Renal cortex interstitium (tissue), 11 donors: ENCODE results near the gene GDF15. TPM values are rescaled to one million over a fixed set of nuclear protein-coding genes. Genes with fewer than 3 reads are reported as not detected.

ENCODE experiments used
- DNase-seq, 11 donors: peaks; one replicate each; pipeline ENCODE4 v3.0.0-alpha.2; 2013; ENCODE audit warnings: low read depth in 9 of 11, low spot score in 4 of 11; ENCODE audit errors: extremely low read depth in 1 of 11
- polyA plus RNA-seq, 3 donors: library from polyadenylated mRNA; unstranded; fragments of 120-200 nt; gene quantifications; one replicate each; pipeline ENCODE4 v1.2.1, GENCODE V29; 2013; ENCODE audit not compliant: insufficient read length in 3 of 3

Gene GDF15
- polyA plus RNA-seq, 3 donors, result 2.2 to 10.4 (median 2.9) TPM

- no peak for DNase-seq
These were observed 48.6 kb downstream of the GDF15 start for GRCh38 chr19:18434411-18435175.

DNA sequence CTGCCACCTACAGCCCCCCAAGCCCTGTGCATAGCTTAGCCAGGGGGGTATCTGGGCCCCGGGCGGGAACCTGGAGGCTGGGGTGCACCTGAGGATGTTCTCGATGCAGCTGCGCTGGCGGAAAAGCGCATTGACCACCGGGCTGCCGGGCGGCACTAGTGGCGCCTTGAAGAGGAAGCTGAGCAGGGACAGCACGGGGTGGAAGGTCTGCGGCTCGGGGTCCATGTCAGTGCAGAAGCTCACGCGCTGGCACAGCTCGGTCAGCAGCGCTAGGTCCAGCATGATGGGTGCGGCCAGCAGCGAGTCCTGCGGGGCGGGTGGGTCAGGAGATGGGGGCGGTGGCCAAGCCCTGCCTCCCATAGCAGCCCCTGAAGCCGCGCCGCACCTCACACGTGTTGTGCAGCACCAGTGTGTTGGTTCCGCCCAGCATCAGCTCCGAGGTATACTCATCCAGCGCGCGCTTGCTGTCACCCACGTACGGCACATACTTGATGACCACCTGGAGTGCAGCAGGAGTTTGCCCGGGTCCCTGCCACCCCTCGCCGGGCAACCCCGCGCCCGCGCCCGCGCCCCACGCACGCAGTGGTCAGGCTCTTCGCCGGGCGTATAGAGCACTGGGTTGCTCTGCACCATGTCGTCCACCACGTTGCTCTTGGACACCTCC lies 49.4 kb downstream of the GDF15 start:
- DNase-seq, result no peak

DNA sequence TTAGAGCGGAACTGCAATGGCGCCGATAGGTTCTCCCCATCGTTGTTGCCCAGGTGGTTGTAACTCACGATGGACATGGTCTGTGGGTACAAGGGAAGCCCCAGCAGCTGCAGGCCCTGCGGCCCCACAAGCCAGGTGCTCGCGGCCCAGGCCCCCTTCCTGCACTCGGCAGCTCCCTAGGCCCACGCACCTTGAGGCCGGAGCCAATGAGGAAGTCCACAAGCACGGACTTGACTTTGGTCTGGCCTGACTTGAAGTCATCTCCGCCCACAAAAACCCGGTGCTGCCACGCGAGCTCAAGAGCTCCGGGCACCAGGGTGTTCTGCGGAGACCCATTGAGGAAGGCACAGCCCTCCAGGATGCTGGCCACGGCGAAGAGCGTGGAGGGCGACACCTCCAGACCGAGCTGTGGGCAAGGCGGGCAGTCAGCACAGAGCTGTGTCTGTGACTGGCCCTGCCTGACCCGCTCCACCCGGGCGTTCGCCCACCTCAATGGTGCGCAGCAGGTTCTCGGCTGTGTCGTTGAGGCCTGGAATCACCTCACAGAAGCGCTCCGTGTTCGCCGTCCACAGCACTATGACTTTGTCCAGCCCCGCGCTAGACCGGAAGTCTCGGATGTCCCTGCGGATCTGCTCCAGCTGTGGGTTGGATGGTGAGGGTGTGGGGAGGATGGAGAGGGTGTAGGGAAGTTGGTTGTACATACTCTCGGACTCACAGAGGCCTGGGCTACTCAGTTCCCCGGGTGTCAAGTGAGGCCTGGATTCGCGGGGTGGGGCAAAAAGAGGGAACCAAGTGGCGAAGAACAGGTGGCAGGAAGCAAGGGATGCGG lies 50.1 kb downstream of the GDF15 start:
- DNase-seq, result no peak

- peak in 4 of 11 donors; percentile 81 to 88 (median 84) for DNase-seq
These were observed 50.9 kb downstream of the GDF15 start for GRCh38 chr19:18436671-18437490.

DNA sequence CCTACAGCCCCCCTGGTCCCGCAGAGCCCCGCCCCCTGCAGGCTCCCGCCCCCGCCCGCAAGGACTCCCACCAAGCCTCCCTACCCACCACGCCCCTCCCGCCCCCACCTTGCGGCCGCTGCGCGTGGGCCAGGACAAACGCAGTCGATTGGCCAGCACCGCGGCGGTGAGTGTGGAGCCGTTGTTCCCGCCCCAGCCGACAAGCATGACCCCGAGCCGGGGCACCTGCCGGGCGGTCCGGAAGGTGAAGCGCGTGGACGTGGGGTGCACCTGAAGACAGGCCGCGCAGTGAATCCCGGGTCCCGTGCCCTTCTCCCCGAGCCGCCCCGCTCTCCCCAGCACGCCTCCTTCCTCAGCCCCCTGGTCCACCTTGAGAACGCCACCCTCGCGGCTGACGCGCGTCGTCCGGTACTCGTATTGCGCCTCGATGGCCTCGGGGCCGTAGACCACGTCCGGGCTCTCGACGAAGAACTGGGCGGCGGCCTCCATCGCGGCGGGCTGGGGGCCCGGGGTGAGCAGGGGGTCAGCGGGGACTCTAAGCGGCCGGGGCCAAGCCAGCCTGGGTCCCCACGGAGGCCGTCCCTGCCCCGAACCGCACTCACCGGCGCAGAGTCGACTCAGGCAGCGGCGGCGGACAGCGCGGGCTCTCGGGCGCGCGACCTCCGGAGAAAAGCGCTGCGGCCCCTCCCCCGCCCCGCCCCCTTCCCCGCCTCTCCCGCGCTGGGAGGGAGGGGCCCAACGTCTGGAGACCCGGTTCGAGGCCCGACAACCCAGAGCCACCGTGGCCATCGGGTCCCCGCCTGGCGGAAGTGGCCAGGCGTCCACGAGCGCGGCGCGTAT lies 51.8 kb downstream of the GDF15 start, which contains the start of gene ISYNA1:
ISYNA1 (minus strand) TSS at position 643 of the 840 bp plus-strand sequence; CDS start at position 489, 154 bp downstream.
- DNase-seq, result no peak

- no peak for DNase-seq
These were observed 52.5 kb downstream of the GDF15 start for GRCh38 chr19:18438331-18439024.

Other genes starting within 250 kb of the GDF15 start
- 10 to 100 TPM; 20.1 to 38.9 (median 30.4) TPM for gene PIK3R2, start 233.0 kb upstream of the GDF15 start, polyA plus RNA-seq
- gene IFI30, start 212.3 kb upstream of the GDF15 start, polyA plus RNA-seq, result 10 to 100 TPM; 11.4 to 20.4 (median 11.7) TPM
- gene MPV17L2, start 192.9 kb upstream of the GDF15 start, polyA plus RNA-seq, result 10 to 100 TPM in 1 of 3 donors, 1 to 10 TPM in 2; 7.9 to 10.3 (median 8.2) TPM
- 1 to 10 TPM; 4.9 to 6.5 (median 5.4) TPM for gene RAB3A, start 182.1 kb upstream of the GDF15 start, polyA plus RNA-seq
- 1 to 10 TPM in 1 of 3 donors, under 1 TPM in 2; 0.30 to 1.8 (median 0.79) TPM for gene PDE4C, start 159.7 kb upstream of the GDF15 start, polyA plus RNA-seq
- 10 to 100 TPM in 1 of 3 donors, 1 to 10 TPM in 2; 6.6 to 12.2 (median 7.2) TPM for gene IQCN, start 111.7 kb upstream of the GDF15 start, polyA plus RNA-seq
- 100 to 1,000 TPM in 2 of 3 donors, 10 to 100 TPM in 1; 71.4 to 135 (median 103) TPM for gene JUND, start 104.5 kb upstream of the GDF15 start, polyA plus RNA-seq
- gene LSM4, start 63.1 kb upstream of the GDF15 start, polyA plus RNA-seq, result 100 to 1,000 TPM in 2 of 3 donors, 10 to 100 TPM in 1; 84.2 to 120 (median 108) TPM
- 10 to 100 TPM; 20.9 to 35.3 (median 22.0) TPM for gene PGPEP1, start 45.6 kb upstream of the GDF15 start, polyA plus RNA-seq
- 1 to 10 TPM in 1 of 3 donors, under 1 TPM in 2; 0.75 to 1.6 (median 0.88) TPM for gene LRRC25, start 11.5 kb downstream of the GDF15 start, polyA plus RNA-seq
- gene SSBP4, start 33.2 kb downstream of the GDF15 start, polyA plus RNA-seq, result 100 to 1,000 TPM in 2 of 3 donors, 10 to 100 TPM in 1; 52.4 to 115 (median 104) TPM
- gene ISYNA1, start 52.0 kb downstream of the GDF15 start, polyA plus RNA-seq, result 100 to 1,000 TPM; 104 to 133 (median 123) TPM
- gene ELL, start 135.9 kb downstream of the GDF15 start, polyA plus RNA-seq, result 10 to 100 TPM in 2 of 3 donors, 1 to 10 TPM in 1; 8.4 to 13.3 (median 10.6) TPM
- gene FKBP8, start 157.4 kb downstream of the GDF15 start, polyA plus RNA-seq, result 100 to 1,000 TPM; 133 to 212 (median 182) TPM
- gene KXD1, start 171.7 kb downstream of the GDF15 start, polyA plus RNA-seq, result 10 to 100 TPM; 48.0 to 67.6 (median 64.9) TPM
- 100 to 1,000 TPM; 782 to 892 (median 838) TPM for gene UBA52, start 185.7 kb downstream of the GDF15 start, polyA plus RNA-seq
- gene REX1BD, start 202.6 kb downstream of the GDF15 start, polyA plus RNA-seq, result 10 to 100 TPM; 19.9 to 47.1 (median 43.4) TPM
- 1 to 10 TPM; 2.6 to 5.8 (median 4.7) TPM for gene CRLF1, start 220.6 kb downstream of the GDF15 start, polyA plus RNA-seq
- gene TMEM59L, start 226.7 kb downstream of the GDF15 start, polyA plus RNA-seq, result 1 to 10 TPM; 1.6 to 3.9 (median 2.9) TPM